ENCODE measurements around the gene LCE1C.

LCE1C gene

GRCh38 chr1:152806576-152806975, at the start of gene LCE1C:
Gene LCE1C, minus strand, starts transcription at chr1:152806651. Its CDS starts 1,173 bp downstream, at chr1:152805478.
- no peak for FAIRE-seq

DNA sequence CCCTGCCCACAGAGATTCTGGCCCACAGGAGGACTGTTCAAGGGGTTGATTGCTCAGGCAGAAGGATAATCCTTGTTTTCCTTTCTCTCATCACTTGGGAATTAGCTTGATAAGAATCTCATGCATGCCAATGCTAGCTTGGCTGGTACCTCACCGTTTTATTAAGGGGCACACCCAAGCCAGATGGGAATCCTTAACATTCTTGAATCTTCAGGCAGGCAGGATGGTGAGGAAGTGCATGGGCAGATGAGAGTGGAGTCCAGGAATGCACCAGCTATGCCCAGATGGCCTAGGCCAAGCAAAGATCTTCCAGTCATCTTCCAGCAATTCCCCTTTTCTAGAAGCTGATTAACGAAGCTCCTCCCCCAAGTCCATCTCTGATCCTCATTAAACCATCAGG, 49.2 kb upstream of the LCE1C start:
- no peak for FAIRE-seq

GRCh38 chr1:152842556-152842955, 36.1 kb upstream of the LCE1C start, which contains the start of gene LCE6A:
Gene LCE6A, plus strand, starts transcription at chr1:152842856. Its CDS starts 665 bp downstream, at chr1:152843521.
- no peak for FAIRE-seq

DNA sequence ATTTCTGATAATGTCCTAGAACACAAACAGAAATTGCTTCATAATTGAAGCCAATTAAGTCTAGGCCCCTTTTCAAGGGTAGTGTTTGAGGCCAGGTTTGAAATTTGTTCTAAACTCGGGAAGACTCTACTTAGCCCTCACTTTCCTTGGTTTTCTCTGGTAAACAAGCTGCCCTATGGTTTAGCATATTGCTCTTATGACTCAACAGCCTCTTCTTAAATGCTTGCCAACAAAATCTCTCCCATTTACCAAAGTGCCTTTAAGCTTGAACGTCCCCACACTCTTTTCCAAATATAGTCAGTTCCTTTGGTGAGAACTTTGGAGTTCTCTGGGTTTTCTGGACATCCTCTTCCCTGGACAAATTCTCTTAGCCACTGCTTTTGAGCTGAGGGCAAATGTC, 30.4 kb upstream of the LCE1C start:
- FAIRE-seq: no peak

- FAIRE-seq: no peak
Observed at GRCh38 chr1:152827173-152827572, 20.7 kb upstream of the LCE1C start, which contains the start of gene LCE1A. Gene LCE1A, plus strand, starts transcription at chr1:152827473. Its CDS starts 0 bp downstream, at chr1:152827473.

DNA sequence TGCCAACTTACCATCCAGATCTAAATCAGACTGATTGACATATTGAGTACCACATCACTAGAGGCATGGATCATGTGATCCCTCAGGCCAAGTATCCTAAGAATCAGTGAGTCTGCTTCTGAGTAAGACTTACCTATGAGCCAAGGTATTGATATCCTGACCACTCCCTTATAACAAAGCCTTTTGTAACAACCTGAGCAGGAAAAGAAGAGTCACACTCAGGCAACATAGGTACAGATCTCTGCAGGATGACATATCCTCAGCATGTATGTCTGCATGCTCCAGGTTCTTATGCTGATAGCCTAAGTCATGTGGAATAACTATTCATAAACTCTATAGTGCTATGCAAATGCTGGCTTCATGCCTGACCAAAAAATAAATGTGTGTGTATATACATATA, 18.5 kb upstream of the LCE1C start:
- no peak for FAIRE-seq

- FAIRE-seq: no peak
Observed at GRCh38 chr1:152823294-152823693, 16.8 kb upstream of the LCE1C start.

DNA sequence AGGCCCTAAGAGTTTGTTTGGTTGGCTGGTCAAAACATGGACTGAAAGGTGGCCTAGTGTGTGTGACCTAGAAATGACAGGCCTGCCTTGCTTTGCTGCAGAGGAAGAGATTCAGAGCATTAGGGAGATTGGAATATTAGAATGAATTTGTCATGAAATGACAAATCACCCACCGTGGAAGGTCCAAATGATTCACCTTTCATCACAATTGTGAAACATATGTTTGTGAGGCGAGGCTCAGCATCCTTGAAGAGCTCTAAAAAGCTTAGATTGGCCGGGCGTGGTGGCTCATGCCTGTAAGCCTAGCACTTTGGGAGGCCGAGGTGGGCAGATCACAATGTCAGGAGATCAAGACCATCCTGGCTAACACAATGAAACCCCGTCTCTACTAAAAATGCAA, 10.9 kb upstream of the LCE1C start:
- FAIRE-seq: no peak

DNA sequence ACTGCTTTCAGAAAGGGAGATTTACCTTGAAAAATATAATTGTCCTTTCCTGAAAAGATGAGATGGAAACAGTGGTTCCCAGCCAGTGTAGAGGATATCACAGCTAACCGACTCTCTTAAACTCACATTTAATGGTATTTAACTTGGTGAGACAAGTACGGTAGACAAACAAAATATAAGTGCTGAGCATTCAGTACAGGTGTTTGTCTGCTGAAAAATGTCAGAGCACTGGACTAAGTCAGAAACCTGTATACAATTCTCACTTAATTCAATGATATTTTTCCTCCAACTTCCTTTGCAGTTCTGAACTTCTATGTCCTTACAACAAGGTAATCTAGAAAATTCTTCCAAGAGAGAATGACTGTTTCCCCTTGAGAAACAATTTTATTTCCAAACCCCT, 5.2 kb upstream of the LCE1C start, which contains the start of gene LCE1B:
Gene LCE1B (plus strand): TSS at position 301 of the 400 bp plus-strand sequence. CDS start 476 bp downstream, outside the sequence.
- no peak for FAIRE-seq

GRCh38 chr1:152811050-152811449, 4.6 kb upstream of the LCE1C start:
- FAIRE-seq: no peak

DNA sequence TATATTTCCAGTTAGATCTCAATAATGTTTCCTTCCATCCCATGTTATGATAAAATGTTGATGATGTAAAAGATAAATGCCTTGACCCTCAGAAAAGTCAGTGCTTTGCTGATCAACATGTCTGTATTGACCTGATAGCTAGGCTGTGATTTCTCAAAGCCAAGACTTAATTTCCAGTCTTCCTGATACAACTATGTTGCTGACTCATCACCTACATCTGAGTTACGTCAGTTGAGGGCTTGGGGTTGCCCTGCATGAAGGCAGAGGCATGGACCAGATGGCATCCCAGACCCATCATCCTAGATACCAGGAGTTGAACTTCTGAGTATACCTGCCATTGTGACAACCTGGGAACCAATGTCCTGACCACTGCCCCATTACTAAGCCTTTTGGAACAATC, 5.1 kb downstream of the LCE1C start:
- FAIRE-seq: no peak

DNA sequence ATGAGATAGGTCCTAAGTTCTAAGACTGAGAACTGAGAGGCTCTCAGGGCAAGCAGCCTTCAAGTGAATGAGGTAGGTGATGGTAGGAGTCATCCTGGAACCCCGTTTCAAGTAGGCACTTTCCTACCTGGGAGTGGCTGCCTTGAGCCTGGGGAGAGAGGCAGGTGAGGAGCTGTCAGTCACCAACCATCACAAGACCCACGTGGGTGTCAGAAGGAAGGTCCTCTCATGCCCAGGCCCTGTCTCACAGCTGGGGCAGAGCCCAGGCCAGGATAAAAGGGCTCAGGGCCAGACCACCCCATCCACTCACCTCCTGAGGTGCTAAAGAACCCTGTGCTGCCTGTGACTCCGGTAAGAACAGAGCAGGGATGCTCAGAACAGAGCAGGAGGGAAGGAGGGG, 10.0 kb downstream of the LCE1C start, which contains the start of gene LCE1D:
Gene LCE1D (plus strand): TSS at position 301 of the 400 bp plus-strand sequence. CDS start 1,074 bp downstream, outside the sequence.
- no peak for FAIRE-seq

GRCh38 chr1:152795686-152796085, 10.8 kb downstream of the LCE1C start:
- no peak for FAIRE-seq

DNA sequence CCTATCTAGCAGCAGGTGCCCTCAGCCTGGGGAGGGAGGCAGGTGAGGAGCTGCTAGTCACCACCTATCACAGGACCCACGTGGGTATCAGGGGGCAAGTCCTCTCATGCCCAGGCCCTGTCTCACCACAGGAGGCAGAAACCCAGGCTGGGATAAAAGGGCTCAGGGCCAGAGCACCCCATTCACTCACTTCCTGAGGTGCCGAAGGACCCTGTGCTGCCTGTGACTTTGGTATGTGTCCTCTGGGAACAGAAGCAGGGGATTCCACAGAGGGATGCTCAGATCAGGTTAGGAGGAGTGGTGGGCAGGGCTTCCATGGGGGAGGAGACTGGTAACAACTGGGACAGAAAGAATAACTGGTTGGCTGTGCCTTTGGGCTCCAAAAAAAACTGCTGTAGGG, 20.4 kb downstream of the LCE1C start, which contains the start of gene LCE1E:
Gene LCE1E (plus strand): TSS at position 181 of the 400 bp plus-strand sequence. CDS start 1,043 bp downstream, outside the sequence.
- no peak for FAIRE-seq

DNA sequence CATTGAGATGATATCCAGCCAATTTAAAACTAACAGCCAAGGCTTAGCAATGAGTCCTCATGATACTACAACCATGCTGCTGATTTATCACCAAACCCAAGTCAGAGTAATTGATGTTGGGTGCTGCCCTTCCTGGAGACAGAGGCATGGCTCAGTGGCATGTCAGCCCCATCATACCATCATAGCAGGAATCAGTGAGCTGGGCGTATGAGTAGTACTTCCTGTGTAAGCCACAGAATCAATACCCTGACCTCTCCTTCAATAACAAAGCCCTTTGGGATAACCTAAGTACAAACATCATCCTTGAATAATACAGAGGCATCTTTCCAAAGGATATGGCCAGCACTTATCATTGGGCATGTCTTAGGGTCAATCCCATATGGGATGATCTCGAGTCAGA, 23.4 kb downstream of the LCE1C start:
- FAIRE-seq: no peak

DNA sequence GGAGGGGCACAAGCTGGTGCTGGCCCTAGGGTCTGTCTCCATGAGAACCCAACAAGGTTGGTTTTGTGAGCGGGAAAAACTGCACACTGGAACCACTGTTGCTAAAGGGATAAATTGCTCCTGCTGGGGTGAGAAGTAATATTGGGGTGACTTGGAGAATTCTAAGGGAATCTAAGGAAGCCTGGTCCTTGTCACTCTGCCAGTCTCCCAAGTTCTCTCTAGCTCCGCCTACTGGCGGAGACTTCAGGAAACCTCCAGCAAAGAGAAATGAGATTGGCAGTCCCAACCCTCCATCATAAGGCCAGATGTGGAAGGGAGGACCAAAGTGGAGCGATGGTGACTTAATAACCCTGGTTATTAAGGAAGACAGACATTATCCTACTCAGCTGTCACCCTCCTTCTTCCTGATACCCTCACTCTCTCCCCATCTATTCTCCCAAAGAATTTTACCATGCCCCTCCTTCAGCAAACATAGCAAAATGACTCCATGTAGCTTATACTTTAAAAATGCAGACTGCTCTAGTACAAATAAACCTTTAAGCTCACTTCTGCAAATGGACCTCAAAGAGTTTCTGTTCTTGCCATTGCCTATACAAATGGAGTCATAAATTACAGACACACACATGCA, 28.8 kb downstream of the LCE1C start:
- no peak for FAIRE-seq

GRCh38 chr1:152776361-152776760, 30.1 kb downstream of the LCE1C start:
- FAIRE-seq: no peak

DNA sequence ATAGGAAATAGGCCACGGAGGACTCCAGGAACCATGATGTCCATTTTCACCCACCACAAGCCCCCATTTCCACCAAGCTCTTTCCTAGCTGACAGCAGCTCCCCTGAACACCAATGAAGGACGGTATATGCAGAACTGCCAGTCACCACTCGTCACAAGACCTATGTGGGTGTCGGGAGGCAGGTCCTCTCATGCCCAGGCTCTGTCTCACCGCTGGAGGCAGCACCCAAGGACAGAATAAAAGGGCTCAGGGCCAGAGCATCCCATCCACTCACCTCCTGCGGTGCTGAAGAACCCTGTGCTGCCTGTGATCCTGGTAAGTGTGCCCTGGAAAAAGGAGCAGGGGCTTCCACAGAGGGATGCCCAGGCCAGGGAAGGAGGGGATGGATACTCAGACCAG, 31.6 kb downstream of the LCE1C start, which contains the start of gene LCE1F:
Gene LCE1F (plus strand): TSS at position 266 of the 400 bp plus-strand sequence. CDS start 1,232 bp downstream, outside the sequence.
- FAIRE-seq: no peak

DNA sequence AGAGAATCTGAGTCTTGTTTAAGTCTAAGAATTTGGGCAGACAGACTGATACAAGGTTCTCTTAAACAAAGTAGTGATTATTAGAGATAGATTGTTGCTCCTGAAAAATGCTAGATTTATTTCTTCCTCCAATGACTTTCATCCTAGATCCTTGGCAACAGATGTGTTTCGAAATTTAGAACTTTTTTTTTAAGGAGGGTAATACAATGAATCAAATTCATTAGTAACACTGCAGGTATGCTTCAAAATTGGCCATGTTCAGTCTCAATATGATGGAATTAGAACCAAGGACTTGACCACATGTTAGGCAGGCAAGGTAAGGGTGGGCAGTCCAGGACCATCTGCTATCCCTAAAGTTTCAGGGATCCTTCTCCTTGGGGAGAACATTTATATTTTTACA, 36.0 kb downstream of the LCE1C start:
- no peak for FAIRE-seq

DNA sequence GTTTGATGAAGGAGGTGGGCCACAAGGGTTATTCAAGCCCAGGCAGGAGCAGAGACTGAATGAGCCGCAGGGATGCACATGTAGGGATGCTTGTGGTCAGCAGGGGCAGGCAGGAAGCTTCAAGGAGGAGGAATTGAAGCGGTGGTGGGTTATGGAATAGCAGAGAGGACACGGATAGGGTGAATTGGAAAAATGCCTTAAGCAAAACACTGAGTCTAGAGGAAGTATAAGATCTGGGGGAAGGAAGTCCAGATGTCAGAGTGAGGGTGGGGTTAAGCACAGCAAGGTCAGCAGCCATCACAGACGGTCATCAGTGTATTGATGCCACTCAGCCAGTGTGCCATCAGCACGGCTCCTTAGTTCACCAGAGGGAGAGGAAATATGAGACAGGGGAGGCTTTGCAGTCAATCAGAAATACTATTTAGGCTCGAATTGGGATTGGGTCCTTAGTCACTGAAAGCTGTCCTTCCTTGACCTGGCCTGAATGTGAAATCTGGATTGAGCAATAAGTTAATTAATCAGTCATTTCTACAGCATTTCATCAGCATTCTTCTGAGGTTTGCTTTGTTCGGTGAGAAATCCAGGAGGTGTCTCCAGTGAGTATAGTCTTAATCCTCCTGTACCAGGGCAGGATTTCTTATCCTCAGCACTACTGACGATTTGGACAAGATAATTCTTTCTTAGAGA, 37.5 kb downstream of the LCE1C start:
- FAIRE-seq: no peak

- no peak for FAIRE-seq
Observed at GRCh38 chr1:152761609-152762213, 44.7 kb downstream of the LCE1C start.

GRCh38 chr1:152760551-152761190, 45.8 kb downstream of the LCE1C start:
- no peak for FAIRE-seq
